SW480 (cell line): ENCODE data around the gene PIM2.

Experiments
- DNase-seq: peaks from one replicate; pipeline ENCODE4 v3.0.0-alpha.2; 2016; ENCODE audit warnings: low spot score

PIM2 gene

DNA sequence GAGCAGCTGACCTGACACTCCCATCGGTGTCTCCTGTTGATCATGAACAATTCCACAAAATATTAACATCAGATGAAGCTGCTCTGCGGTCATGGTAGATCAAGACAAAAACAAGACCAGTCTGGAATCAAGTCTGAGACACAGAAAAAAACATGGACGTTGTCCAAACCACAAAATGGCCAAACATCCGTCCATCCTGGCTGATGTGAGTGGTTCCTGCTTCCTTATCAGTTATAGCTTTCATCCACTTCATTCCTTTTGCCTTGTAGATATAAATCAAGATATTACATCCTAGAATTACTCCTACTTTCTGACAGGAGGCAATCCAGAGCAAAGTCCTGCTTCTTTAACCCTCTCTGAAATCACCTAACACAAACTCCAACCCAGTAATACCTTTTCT is 54.6 kb downstream of the PIM2 start:
- peak; percentile 75 for DNase-seq
